Skeletal muscle cell (primary cell): ENCODE results near the gene PPA1.
"Not testable (repeated sequence)": the region's sequence is repeated elsewhere in the genome, so short reads cannot be mapped to it uniquely, and the experiment has no call there.

Source experiments
- DNase-seq: peaks from one replicate; pipeline ENCODE4 v3.0.0-alpha.2; 2010; ENCODE audit warnings: low read depth
- H3K4me3 ChIP-seq: 2 replicates; pipeline ENCODE4 v1.5.1; 2011; ENCODE audit warnings: low read depth, mild to moderate bottlenecking, control low read depth, low read length, moderate library complexity

Gene PPA1

GRCh38 chr10:70233109-70233938 is at the start of gene PPA1:
TSS of gene PPA1 (minus strand) at chr10:70233429. CDS start at chr10:70233327, 102 bp downstream.
- peak; percentile 78 for DNase-seq

DNA sequence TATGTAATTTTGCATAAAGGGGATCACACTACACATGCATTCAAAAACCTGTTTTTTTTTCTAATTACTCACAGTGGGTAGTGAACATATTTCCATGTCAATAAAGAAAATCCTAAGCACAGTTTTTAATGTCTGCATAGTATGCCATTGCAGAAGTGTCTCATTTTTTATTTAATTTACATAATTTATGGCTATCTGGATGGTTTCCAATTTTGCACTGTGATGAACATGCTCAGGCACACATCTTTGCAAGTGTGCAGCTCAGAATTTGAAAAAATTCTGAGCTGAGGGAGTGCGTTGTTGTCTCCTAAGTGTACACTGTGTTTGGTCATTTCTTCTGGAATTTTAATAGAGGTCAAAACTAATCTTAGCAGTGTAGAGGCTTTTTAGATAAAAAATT is 48.4 kb upstream of the PPA1 start:
- DNase-seq: no peak
- no peak overlapping the region for H3K4me3 ChIP-seq

More at GRCh38 chr10:70233109-70233938, at the start of gene PPA1:
- H3K4me3 ChIP-seq: peak within 1 kb of the TSS; percentile 99

- no peak for DNase-seq
- H3K4me3 ChIP-seq: no peak overlapping the region
Observed at GRCh38 chr10:70280099-70280498, 46.9 kb upstream of the PPA1 start.

- H3K4me3 ChIP-seq: no peak overlapping the region
Observed at GRCh38 chr10:70277396-70278030, 44.3 kb upstream of the PPA1 start.

GRCh38 chr10:70274643-70275042 is 41.4 kb upstream of the PPA1 start:
- DNase-seq: peak; percentile 67
- H3K4me3 ChIP-seq: no peak overlapping the region

More at GRCh38 chr10:70277396-70278030, 44.3 kb upstream of the PPA1 start:
- no peak for DNase-seq

- H3K4me3 ChIP-seq: no peak overlapping the region
- DNase-seq: no peak
Observed at GRCh38 chr10:70272925-70273316, 39.7 kb upstream of the PPA1 start.

DNA sequence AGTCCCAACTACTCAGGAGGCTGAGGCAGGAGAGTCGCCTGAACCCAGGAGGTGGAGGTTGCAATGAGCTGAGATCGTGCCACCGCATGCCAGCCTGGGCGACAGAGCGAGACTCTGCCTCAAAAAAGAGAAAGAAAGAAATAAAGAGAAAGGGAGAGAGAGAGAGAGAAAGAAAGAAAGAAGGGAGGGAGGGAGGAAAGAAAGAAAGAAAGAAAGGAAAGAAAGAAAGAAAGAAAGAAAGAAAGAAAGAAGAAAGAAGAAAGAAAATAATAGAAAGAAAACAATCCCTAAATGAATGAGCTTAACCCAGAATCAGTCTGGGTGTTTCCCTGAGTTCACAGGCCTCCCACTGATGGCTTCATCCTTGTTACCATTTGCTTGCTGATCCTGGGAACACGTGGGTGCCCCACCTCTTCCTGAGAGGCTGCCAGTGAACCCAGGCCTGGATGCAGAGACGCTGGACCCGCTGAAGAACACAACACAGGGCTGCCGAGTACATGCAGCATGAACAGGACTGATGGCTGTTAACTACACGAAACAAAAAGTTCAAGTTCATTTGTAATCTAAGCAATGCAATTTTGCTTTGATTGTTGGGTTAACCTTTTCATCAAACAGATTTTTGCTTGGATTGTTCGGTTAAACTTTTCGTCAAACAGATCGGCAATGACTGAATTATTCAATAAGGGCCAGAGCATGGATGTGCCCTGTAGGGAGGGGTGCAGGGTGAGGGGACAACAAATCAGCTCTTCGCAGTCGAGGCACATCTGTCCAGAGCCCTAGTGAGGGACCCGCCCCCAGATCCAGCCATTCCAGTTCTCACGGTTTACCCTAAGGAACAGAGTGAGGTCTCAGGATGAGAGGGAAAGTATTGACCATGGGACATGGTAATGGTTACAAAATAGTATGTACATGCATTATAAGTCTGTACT is 39.0 kb upstream of the PPA1 start:
- DNase-seq: no peak
- no peak overlapping the region for H3K4me3 ChIP-seq

- H3K4me3 ChIP-seq: no peak overlapping the region
- DNase-seq: no peak
Observed at GRCh38 chr10:70270952-70271351, 37.7 kb upstream of the PPA1 start.

DNA sequence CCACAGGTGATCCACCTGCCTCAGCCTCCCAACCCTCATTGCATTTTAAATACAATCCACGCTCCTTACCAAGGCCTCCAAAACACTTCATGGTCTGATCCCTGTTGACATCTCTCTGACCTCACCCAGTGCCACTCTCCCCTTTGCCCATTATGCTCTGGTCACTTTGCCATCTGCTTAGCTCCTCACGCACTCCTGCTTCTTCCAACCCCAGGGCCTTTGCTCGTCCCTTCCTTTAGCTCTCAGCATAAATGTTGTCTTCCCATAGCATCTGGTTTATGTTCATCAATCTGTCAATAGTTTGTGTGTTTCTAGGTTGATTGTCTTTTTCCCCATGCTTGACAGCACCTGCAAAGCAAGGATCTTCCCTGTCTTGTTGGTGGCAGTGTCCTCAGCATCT is 36.5 kb upstream of the PPA1 start:
- no peak for DNase-seq
- no peak overlapping the region for H3K4me3 ChIP-seq

DNA sequence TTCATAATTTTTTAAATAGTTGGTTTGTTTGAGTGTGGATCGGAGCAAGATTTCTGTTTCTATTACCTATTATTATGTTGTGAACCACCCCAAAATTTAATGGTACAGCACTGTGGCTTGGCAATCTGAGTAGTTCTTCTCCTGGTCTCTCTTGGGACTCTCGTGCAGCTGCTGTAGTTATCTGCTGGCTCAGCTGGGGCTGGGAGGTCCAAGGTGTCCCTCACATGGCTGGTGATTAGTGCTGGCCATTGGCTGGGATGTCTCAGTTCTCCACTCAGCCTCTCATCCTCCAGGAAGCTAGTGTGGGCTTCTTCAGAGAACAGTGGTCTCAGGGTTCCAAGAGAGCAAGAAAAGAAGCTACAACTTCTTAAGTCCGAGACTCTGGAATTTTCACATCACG is 35.1 kb upstream of the PPA1 start:
- no peak for DNase-seq
- H3K4me3 ChIP-seq: no peak overlapping the region

DNA sequence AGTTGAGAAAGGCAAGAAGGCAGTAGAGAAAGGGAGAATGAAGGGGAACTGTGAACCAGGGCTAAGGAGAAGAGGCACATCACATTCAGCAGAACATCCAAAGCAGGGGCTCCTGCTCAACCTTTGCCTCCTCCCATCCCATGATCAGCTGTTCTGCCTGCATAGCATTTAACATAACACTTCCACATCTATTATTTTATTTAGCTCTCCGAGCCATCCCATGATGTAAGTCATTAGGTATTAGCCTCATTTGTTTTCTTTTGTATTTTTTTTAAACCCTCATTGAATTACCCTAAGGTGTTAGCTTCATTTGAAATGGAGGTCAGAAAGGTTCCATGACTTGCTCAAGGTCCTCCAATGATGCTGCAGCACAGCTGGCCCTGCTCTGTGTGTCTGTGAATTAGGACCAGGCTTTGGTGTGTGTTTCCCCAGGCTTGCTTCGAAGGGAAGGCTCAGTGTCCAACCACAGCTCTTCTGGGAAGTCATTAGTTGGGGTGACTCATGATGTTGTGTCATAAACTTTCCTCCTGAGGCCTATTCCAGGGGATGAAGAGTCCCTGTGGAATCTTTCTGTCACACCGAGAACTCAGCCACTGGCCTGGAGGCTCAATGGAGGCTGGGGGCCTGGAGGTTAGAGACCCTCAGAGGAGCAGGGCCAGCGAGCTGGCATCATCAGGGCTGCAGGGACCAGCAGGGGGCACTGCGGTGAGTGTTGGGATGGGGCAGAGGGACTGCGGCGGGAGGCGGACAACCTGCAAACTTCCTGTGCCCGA is 34.1 kb upstream of the PPA1 start:
- peak; percentile 77 for DNase-seq
- H3K4me3 ChIP-seq: no peak overlapping the region

- no peak overlapping the region for H3K4me3 ChIP-seq
- no peak for DNase-seq
Observed at GRCh38 chr10:70266701-70267100, 33.5 kb upstream of the PPA1 start.

- H3K4me3 ChIP-seq: no peak overlapping the region
- DNase-seq: no peak
Observed at GRCh38 chr10:70266056-70266455, 32.8 kb upstream of the PPA1 start.

GRCh38 chr10:70265032-70265689 is 31.9 kb upstream of the PPA1 start:
- DNase-seq: no peak
- H3K4me3 ChIP-seq: no peak overlapping the region

GRCh38 chr10:70260734-70261133 is 27.5 kb upstream of the PPA1 start:
- H3K4me3 ChIP-seq: no peak overlapping the region
- DNase-seq: no peak

GRCh38 chr10:70260259-70260658 is 27.0 kb upstream of the PPA1 start:
- no peak for DNase-seq
- H3K4me3 ChIP-seq: no peak overlapping the region

DNA sequence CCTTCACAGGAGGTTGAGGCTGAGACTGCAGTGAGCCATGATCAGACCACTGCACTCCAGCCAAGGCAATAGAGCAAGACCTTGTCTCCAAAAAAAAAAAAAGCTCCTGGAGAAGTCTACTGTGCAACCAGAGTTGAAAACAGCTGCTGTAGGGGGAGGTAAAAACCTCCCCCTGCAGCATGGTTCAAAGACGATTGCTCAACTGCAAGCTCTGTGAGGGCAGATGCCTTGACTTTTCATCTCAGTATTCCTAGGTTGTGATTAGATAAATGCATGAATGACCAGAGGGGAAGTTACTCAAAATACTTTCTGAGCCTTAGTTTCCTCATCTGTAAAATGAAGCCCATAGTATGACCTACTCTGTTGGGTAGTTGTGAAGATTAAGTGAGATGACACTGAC is 25.0 kb upstream of the PPA1 start:
- no peak overlapping the region for H3K4me3 ChIP-seq
- no peak for DNase-seq

- H3K4me3 ChIP-seq, DNase-seq: not testable (repeated sequence)
Observed at GRCh38 chr10:70257816-70258215, 24.6 kb upstream of the PPA1 start.

GRCh38 chr10:70256463-70256862 is 23.2 kb upstream of the PPA1 start:
- no peak for DNase-seq
- no peak overlapping the region for H3K4me3 ChIP-seq
